Lung (tissue), 12 donors: ENCODE measurements around the gene SLFNL1. TPM values are rescaled to one million over a fixed set of nuclear protein-coding genes. Genes with fewer than 3 reads are reported as not detected.

ENCODE experiments used
- ATAC-seq: fragments of 200-7000 bp; cut with Tn5 transposase; one replicate; pipeline ENCODE4 v1.9.1; 2020; ENCODE audit warnings: moderate number of reproducible peaks; ENCODE audit not compliant: insufficient read depth, low FRiP score
- DNase-seq, 3 donors: peaks; one replicate each; pipeline ENCODE4 v3.0.0-alpha.2; 2013 to 2017
- H3K27ac ChIP-seq, 2 donors: one replicate each; pipeline ENCODE4 v1.5.1; 2013; ENCODE audit warnings: mild to moderate bottlenecking in 2 of 2, moderate library complexity in 2 of 2, control low read depth in 1 of 2, inconsistent platforms in 1 of 2, low read depth in 1 of 2, low read length in 1 of 2
- H3K27me3 ChIP-seq, 3 donors: one replicate each; pipeline ENCODE4 v1.5.1; 2013; ENCODE audit warnings: low read length in 2 of 3; ENCODE audit not compliant: control insufficient read depth in 3 of 3, insufficient read depth in 3 of 3
- H3K36me3 ChIP-seq, 4 donors: one replicate each; pipeline ENCODE4 v1.5.1; 2013; ENCODE audit warnings: low read length in 4 of 4, mild to moderate bottlenecking in 1 of 4, moderate library complexity in 1 of 4; ENCODE audit not compliant: control insufficient read depth in 4 of 4, insufficient read depth in 4 of 4
- H3K4me1 ChIP-seq, 5 donors: one replicate each; pipeline ENCODE4 v1.5.1; 2013; ENCODE audit warnings: low read length in 5 of 5, mild to moderate bottlenecking in 2 of 5, moderate library complexity in 1 of 5; ENCODE audit not compliant: control insufficient read depth in 5 of 5, insufficient read depth in 5 of 5
- H3K4me3 ChIP-seq: one replicate; pipeline ENCODE4 v1.5.1; 2013; ENCODE audit warnings: mild to moderate bottlenecking, control low read depth, moderate library complexity
- H3K9ac ChIP-seq, 2 donors: one replicate each; pipeline ENCODE4 v1.5.1; 2013; ENCODE audit warnings: low read length in 2 of 2, control low read depth in 1 of 2; ENCODE audit not compliant: insufficient read depth in 1 of 2
- H3K9me3 ChIP-seq, 4 donors: one replicate each; pipeline ENCODE4 v1.5.1; 2013; ENCODE audit warnings: low read length in 3 of 4, mild to moderate bottlenecking in 1 of 4, moderate library complexity in 1 of 4; ENCODE audit not compliant: control insufficient read depth in 4 of 4, insufficient read depth in 3 of 4
- CTCF ChIP-seq: IDR thresholded peaks from 2 replicates; pipeline ENCODE4 v1.5.1; 2012; ENCODE audit warnings: mild to moderate bottlenecking; ENCODE audit errors: control extremely low read depth, extremely low read depth
- WGBS, 2 donors: extraction: QIAGEN DNeasy Blood & Tissue Kit; methylation state at CpG; one replicate each; pipeline ENCODE4 v1.1.7; 2013; 5-methylcytosine and 5-hydroxymethylcytosine counted together
- polyA plus RNA-seq, 2 donors: library from polyadenylated mRNA; stranded (reverse); fragments of 200-250 nt; gene quantifications; one replicate each; pipeline ENCODE4 v1.2.1, GENCODE V29; 2013
- total RNA-seq, 2 donors: library from RNA; depleted of rRNA in 1 of 2; stranded (reverse); fragments of >200 nt in 1 of 2; gene quantifications; one replicate each; pipeline ENCODE4 v1.2.1, GENCODE V29; 2014 to 2021
- donor health status: control.
- donor health status: control.
- donor health status: Bipolar disorder and iron deficiency.
- donor health status: healthy.
- donor health status: DM: yes; HTN: yes; CAD: no.

SLFNL1 gene
- total and polyA plus RNA-seq, 4 donors = 0.94 to 9.2 (median 3.2) TPM

- no peak for ATAC-seq
- no peak for TF ChIP-seq CTCF
- Histone ChIP-seq H3K36me3 (peaks cover 7 to 30% (median 14%) of the 10 kb centered on the region in 4 donors), H3K9me3 (peaks cover 0 to 2% (median 0%) of the 10 kb centered on the region in 4 donors), H3K27ac (no peak overlapping the region), H3K4me3 (no peak overlapping the region), H3K9ac (no peak overlapping the region), H3K4me1 (peaks cover 0 to 2% (median 0%) of the 10 kb centered on the region in 5 donors), H3K27me3 (no peaks in the 10 kb centered on the region)
- WGBS, 2 donors = 92 to 99% methylated on average over 3 of the region's 3 CpGs
- DNase-seq = no peak
These were observed 15.8 kb upstream of the SLFNL1 start for GRCh38 chr1:41037116-41037903.

GRCh38 chr1:41033272-41033671 lies 11.7 kb upstream of the SLFNL1 start:
- Histone ChIP-seq H3K4me3 (no peak overlapping the region), H3K4me1 (peaks cover 0 to 2% (median 0%) of the 10 kb centered on the region in 5 donors), H3K9me3 (peaks cover 0 to 2% (median 0%) of the 10 kb centered on the region in 4 donors), H3K9ac (no peak overlapping the region), H3K36me3 (peaks cover 14 to 35% (median 18%) of the 10 kb centered on the region in 4 donors), H3K27ac (no peak overlapping the region), H3K27me3 (no peaks in the 10 kb centered on the region)
- TF ChIP-seq CTCF = no peak
- ATAC-seq = no peak
- 87% methylated on average over 3 of the region's 3 CpGs for WGBS, 2 donors
- no peak for DNase-seq

GRCh38 chr1:41032147-41032546 lies 10.6 kb upstream of the SLFNL1 start:
- Histone ChIP-seq H3K27me3 (no peaks in the 10 kb centered on the region), H3K4me1 (peaks cover 0 to 2% (median 0%) of the 10 kb centered on the region in 5 donors), H3K27ac (no peak overlapping the region), H3K9ac (no peak overlapping the region), H3K9me3 (peaks cover 0 to 1% (median 0%) of the 10 kb centered on the region in 4 donors), H3K36me3 (peaks cover 15 to 33% (median 25%) of the 10 kb centered on the region in 4 donors), H3K4me3 (no peak overlapping the region)
- DNase-seq (no peak), ATAC-seq (no peak)
- WGBS, 2 donors = 70 to 100% methylated on average over 2 of the region's 2 CpGs
- no peak for TF ChIP-seq CTCF
